ENCODE results near the gene ANKRD24.
"Not testable (repeated sequence)": the region's sequence is repeated elsewhere in the genome, so short reads cannot be mapped to it uniquely, and the experiment has no call there.

DNA sequence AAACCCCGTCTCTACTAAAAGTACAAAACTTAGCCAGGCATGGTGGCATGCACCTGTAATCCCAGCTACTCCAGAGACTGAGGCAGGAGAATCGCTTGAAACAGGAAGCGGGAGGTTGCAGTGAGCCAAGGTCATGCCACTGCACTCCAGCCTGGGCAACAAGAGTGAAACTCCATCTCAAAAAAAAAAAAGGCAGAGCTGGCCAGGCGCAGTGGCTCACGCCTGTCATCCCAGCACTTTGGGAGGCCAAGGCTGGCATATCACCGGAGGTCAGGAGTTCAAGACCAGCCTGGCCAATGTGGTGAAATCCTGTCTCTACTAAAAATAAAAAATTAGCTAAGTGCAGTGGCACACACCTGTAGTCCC is 91.8 kb downstream of the ANKRD24 start:
- TF ChIP-seq SALL2 (tag by site-specific recombination; IDR thresholded peaks at IDR 0.05; ENCODE audit: borderline replicate concordance); ZNF785 (tag by site-specific recombination; IDR thresholded peaks at IDR 0.05); TCF7L2 (IDR thresholded peaks at IDR 0.05; ENCODE audit: borderline replicate concordance, low read depth, low read length); TSHZ1 (tag by site-specific recombination; IDR thresholded peaks at IDR 0.05; ENCODE audit: borderline replicate concordance); PBX3 (CRISPR knock-in tag; IDR thresholded peaks at IDR 0.05); ZNF274 (IDR thresholded peaks at IDR 0.05; ENCODE audit: low read length); ZNF274 (tag by site-specific recombination; IDR thresholded peaks at IDR 0.05; ENCODE audit: borderline replicate concordance); CTCF (tag by site-specific recombination; IDR thresholded peaks at IDR 0.05); MEIS1 (CRISPR knock-in tag; IDR thresholded peaks at IDR 0.05; ENCODE audit: borderline replicate concordance); ZNF701 (tag by site-specific recombination; IDR thresholded peaks at IDR 0.05); ZNF280D (tag by site-specific recombination; IDR thresholded peaks at IDR 0.05): not testable (repeated sequence)
- TF ChIP-seq, protein P1, sequence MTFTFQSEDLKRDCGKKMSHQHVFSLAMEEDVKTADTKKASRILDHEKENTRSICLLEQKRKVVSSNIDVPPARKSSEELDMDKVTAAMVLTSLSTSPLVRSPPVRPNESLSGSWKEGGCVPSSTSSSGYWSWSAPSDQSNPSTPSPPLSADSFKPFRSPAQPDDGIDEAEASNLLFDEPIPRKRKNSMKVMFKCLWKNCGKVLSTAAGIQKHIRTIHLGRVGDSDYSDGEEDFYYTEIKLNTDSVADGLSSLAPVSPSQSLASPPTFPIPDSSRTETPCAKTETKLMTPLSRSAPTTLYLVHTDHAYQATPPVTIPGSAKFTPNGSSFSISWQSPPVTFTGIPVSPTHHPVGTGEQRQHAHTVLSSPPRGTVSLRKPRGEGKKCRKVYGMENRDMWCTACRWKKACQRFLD (tag by site-specific recombination; IDR thresholded peaks at IDR 0.05) = not testable (repeated sequence)
- TF ChIP-seq, protein P2, sequence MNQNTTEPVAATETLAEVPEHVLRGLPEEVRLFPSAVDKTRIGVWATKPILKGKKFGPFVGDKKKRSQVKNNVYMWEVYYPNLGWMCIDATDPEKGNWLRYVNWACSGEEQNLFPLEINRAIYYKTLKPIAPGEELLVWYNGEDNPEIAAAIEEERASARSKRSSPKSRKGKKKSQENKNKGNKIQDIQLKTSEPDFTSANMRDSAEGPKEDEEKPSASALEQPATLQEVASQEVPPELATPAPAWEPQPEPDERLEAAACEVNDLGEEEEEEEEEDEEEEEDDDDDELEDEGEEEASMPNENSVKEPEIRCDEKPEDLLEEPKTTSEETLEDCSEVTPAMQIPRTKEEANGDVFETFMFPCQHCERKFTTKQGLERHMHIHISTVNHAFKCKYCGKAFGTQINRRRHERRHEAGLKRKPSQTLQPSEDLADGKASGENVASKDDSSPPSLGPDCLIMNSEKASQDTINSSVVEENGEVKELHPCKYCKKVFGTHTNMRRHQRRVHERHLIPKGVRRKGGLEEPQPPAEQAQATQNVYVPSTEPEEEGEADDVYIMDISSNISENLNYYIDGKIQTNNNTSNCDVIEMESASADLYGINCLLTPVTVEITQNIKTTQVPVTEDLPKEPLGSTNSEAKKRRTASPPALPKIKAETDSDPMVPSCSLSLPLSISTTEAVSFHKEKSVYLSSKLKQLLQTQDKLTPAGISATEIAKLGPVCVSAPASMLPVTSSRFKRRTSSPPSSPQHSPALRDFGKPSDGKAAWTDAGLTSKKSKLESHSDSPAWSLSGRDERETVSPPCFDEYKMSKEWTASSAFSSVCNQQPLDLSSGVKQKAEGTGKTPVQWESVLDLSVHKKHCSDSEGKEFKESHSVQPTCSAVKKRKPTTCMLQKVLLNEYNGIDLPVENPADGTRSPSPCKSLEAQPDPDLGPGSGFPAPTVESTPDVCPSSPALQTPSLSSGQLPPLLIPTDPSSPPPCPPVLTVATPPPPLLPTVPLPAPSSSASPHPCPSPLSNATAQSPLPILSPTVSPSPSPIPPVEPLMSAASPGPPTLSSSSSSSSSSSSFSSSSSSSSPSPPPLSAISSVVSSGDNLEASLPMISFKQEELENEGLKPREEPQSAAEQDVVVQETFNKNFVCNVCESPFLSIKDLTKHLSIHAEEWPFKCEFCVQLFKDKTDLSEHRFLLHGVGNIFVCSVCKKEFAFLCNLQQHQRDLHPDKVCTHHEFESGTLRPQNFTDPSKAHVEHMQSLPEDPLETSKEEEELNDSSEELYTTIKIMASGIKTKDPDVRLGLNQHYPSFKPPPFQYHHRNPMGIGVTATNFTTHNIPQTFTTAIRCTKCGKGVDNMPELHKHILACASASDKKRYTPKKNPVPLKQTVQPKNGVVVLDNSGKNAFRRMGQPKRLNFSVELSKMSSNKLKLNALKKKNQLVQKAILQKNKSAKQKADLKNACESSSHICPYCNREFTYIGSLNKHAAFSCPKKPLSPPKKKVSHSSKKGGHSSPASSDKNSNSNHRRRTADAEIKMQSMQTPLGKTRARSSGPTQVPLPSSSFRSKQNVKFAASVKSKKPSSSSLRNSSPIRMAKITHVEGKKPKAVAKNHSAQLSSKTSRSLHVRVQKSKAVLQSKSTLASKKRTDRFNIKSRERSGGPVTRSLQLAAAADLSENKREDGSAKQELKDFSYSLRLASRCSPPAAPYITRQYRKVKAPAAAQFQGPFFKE (tag by site-specific recombination; IDR thresholded peaks at IDR 0.05; ENCODE audit: borderline replicate concordance) = not testable (repeated sequence)
- TF ChIP-seq, protein P3, sequence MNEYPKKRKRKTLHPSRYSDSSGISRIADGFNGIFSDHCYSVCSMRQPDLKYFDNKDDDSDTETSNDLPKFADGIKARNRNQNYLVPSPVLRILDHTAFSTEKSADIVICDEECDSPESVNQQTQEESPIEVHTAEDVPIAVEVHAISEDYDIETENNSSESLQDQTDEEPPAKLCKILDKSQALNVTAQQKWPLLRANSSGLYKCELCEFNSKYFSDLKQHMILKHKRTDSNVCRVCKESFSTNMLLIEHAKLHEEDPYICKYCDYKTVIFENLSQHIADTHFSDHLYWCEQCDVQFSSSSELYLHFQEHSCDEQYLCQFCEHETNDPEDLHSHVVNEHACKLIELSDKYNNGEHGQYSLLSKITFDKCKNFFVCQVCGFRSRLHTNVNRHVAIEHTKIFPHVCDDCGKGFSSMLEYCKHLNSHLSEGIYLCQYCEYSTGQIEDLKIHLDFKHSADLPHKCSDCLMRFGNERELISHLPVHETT (tag by site-specific recombination; IDR thresholded peaks at IDR 0.05) = not testable (repeated sequence)
